ENCODE measurements around the gene SLCO4A1. TPM values are rescaled to one million over a fixed set of nuclear protein-coding genes. Genes with fewer than 3 reads are reported as not detected.

Gene SLCO4A1
- total and polyA plus RNA-seq, 2 donors (not counting 1 experiment from before 2014, with no cell fraction given), result 2.1 to 79.5 TPM

DNA sequence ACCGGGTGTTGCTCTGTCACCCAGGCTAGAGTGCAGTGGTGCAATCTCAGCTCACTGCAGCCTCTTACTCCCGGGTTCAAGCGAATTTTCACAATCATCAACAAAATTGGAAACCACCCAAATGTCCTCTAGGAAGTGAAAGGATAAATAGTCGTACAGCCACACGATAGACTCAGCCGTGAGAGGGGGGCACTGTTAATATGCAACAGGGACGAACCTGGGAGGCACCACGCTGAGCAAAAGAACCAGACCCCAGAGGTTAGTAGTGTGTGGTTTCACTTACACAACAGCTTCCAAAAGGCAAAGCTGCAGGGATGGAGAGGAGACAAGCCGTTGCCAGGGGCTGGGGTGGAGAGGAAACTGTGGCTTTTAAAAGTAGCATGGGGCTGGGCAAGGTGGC lies 36.2 kb downstream of the SLCO4A1 start:
- 0% methylated on average over 1 of the region's 9 CpGs for WGBS (ENCODE audit: insufficient coverage)
- Mint-ChIP-seq H3K4me1 (peaks cover 2% of the 10 kb centered on the region), H3K27ac (no peak overlapping the region), H3K9me3 (ENCODE audit: insufficient read depth) (peaks cover 6% of the 10 kb centered on the region), H3K27me3 (peaks cover 5% of the 10 kb centered on the region), H3K4me3 (no peak overlapping the region)
- CTCF ChIA-PET, result interaction anchor here (0.6 to 0.7 kb wide), 2 partner anchors 115 to 127 kb away, joined by 3 read pairs; no protein-coding TSS in a partner anchor
- TF ChIP-seq EZH2 (IDR thresholded peaks at IDR 0.05; ENCODE audit: borderline replicate concordance, insufficient read depth, low read depth, low read length, poor library complexity, severe bottlenecking), result no peak
- TF ChIP-seq, protein P1, sequence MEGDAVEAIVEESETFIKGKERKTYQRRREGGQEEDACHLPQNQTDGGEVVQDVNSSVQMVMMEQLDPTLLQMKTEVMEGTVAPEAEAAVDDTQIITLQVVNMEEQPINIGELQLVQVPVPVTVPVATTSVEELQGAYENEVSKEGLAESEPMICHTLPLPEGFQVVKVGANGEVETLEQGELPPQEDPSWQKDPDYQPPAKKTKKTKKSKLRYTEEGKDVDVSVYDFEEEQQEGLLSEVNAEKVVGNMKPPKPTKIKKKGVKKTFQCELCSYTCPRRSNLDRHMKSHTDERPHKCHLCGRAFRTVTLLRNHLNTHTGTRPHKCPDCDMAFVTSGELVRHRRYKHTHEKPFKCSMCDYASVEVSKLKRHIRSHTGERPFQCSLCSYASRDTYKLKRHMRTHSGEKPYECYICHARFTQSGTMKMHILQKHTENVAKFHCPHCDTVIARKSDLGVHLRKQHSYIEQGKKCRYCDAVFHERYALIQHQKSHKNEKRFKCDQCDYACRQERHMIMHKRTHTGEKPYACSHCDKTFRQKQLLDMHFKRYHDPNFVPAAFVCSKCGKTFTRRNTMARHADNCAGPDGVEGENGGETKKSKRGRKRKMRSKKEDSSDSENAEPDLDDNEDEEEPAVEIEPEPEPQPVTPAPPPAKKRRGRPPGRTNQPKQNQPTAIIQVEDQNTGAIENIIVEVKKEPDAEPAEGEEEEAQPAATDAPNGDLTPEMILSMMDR (IDR thresholded peaks at IDR 0.05), result no peak
- POLR2A ChIA-PET, result no interaction called here
- Histone ChIP-seq H3K27me3 (replicated peaks in 1 of 4; ENCODE audit: control extremely low read depth in 1 of 4, control insufficient read depth in 3 of 4, insufficient read depth in 4 of 4, low read length in 3 of 4) (no peaks in the 10 kb centered on the region), H3K79me2 (ENCODE audit: control insufficient read depth, insufficient read depth, low read length) (no peaks in the 10 kb centered on the region), H3K27ac (ENCODE audit: low read length in 2 of 2) (no peak overlapping the region), H3K36me3 (replicated peaks in 1 of 2; ENCODE audit: control extremely low read depth in 1 of 2, control insufficient read depth in 1 of 2, extremely low read depth in 1 of 2, insufficient read depth in 2 of 2, low read length in 1 of 2) (no peaks in the 10 kb centered on the region), H3K4me2 (replicated peaks; ENCODE audit: low read depth, low read length, poor library complexity, severe bottlenecking) (no peak overlapping the region), H4K20me1 (ENCODE audit: control insufficient read depth, insufficient read depth, low read length, poor library complexity, severe bottlenecking) (no peaks in the 10 kb centered on the region), H2AFZ (ENCODE audit: insufficient read depth, low read depth, low read length, poor library complexity, severe bottlenecking) (no peak overlapping the region), H3K4me3 (ENCODE audit: control extremely low read depth in 1 of 5, extremely low read depth in 1 of 5, insufficient read depth in 1 of 5, low read depth in 2 of 5, low read length in 4 of 5) (no peak overlapping the region), H3K4me1 (ENCODE audit: control insufficient read depth in 2 of 2, insufficient read depth in 2 of 2, low read length in 2 of 2) (no peaks in the 10 kb centered on the region), H3K9ac (ENCODE audit: low read length) (no peak overlapping the region), H3K9me3 (ENCODE audit: control extremely low read depth in 1 of 3, control insufficient read depth in 2 of 3, insufficient read depth in 1 of 3, low read length in 2 of 3) (peaks cover 0 to 2% (median 0%) of the 10 kb centered on the region in 3 donors)
- DNase-seq (no peak), ATAC-seq (ENCODE audit: low read depth) (no peak)
- intact Hi-C loops (cut with micrococcal nuclease), result no loop called here

DNA sequence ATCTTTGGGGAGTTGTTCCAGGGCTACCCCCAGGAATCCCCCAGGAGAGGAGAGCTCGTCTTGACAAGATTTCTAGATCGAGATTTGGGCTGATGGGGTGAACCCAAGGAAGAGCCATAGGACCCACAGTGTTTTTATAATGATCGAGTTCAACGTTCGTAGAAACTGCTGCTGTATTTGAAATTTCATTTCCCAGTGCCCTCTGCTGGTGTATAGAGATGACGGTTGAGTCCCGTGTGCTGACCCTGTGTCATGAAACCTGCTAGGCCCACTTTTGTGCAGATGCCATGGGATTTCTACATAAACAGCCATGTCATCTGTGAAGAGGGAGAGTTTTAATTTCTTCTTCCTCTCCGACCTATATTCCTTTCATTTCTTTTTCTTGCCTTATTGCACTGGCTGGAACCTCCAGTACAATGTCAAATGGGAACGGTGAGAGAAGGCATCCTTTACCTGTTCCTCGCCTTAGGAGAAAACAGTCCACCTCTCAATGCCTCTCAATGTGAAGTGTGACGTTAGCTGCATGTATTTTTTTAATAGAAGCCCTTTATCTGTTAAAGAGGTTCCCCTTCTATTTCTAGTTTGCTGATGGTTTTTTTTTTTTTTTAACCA lies 37.8 kb downstream of the SLCO4A1 start:
- Histone ChIP-seq H3K9me3 (ENCODE audit: control extremely low read depth in 1 of 3, control insufficient read depth in 2 of 3, insufficient read depth in 1 of 3, low read length in 2 of 3) (peaks cover 0 to 2% (median 0%) of the 10 kb centered on the region in 3 donors), H2AFZ (ENCODE audit: insufficient read depth, low read depth, low read length, poor library complexity, severe bottlenecking) (no peak overlapping the region), H3K27me3 (replicated peaks in 1 of 4; ENCODE audit: control extremely low read depth in 1 of 4, control insufficient read depth in 3 of 4, insufficient read depth in 4 of 4, low read length in 3 of 4) (no peaks in the 10 kb centered on the region), H3K9ac (ENCODE audit: low read length) (no peak overlapping the region), H4K20me1 (ENCODE audit: control insufficient read depth, insufficient read depth, low read length, poor library complexity, severe bottlenecking) (no peaks in the 10 kb centered on the region), H3K4me3 (ENCODE audit: control extremely low read depth in 1 of 5, extremely low read depth in 1 of 5, insufficient read depth in 1 of 5, low read depth in 2 of 5, low read length in 4 of 5) (no peak overlapping the region), H3K36me3 (replicated peaks in 1 of 2; ENCODE audit: control extremely low read depth in 1 of 2, control insufficient read depth in 1 of 2, extremely low read depth in 1 of 2, insufficient read depth in 2 of 2, low read length in 1 of 2) (no peaks in the 10 kb centered on the region), H3K4me2 (replicated peaks; ENCODE audit: low read depth, low read length, poor library complexity, severe bottlenecking) (no peak overlapping the region), H3K27ac (ENCODE audit: low read length in 2 of 2) (no peak overlapping the region), H3K4me1 (ENCODE audit: control insufficient read depth in 2 of 2, insufficient read depth in 2 of 2, low read length in 2 of 2) (no peaks in the 10 kb centered on the region), H3K79me2 (ENCODE audit: control insufficient read depth, insufficient read depth, low read length) (no peaks in the 10 kb centered on the region)
- peaks cover 6% of the 10 kb centered on the region for H3K9me3 Mint-ChIP-seq (ENCODE audit: insufficient read depth)
- DNase-seq (no peak), ATAC-seq (ENCODE audit: low read depth) (no peak)
- intact Hi-C loops (cut with micrococcal nuclease), result no loop called here
- ChIA-PET POLR2A (no interaction called here), CTCF (interaction anchor here (0.9 kb wide), 1 partner anchor 24 kb away, joined by 3 read pairs; no protein-coding TSS in a partner anchor)
- TF ChIP-seq EZH2 (IDR thresholded peaks at IDR 0.05; ENCODE audit: borderline replicate concordance, insufficient read depth, low read depth, low read length, poor library complexity, severe bottlenecking), result no peak
- TF ChIP-seq, protein P1 (IDR thresholded peaks at IDR 0.05), result no peak
- peaks cover 2% of the 10 kb centered on the region for H3K4me1 Mint-ChIP-seq
- peaks cover 5% of the 10 kb centered on the region for H3K27me3 Mint-ChIP-seq
- H3K4me3 Mint-ChIP-seq, result no peak overlapping the region
- 91% methylated on average over 6 of the region's 11 CpGs for WGBS (ENCODE audit: insufficient coverage)
- no peak overlapping the region for H3K27ac Mint-ChIP-seq

All from B cell (primary cell).